DND-41 (cell line): ENCODE results near the gene CLK1.

Experiments
- EZH2 ChIP-seq: IDR thresholded peaks from 3 replicates; pipeline ENCODE4 v1.6.1; 2012; ENCODE audit warnings: borderline replicate concordance, low read depth, mild to moderate bottlenecking, moderate library complexity, low read length, inconsistent platforms; ENCODE audit not compliant: severe bottlenecking
- TF ChIP-seq, protein P1 (sequence below): IDR thresholded peaks from 2 replicates; pipeline ENCODE4 v1.5.1; 2012; ENCODE audit warnings: borderline replicate concordance, low read length, moderate library complexity, mild to moderate bottlenecking; ENCODE audit not compliant: poor library complexity, severe bottlenecking; ENCODE audit errors: extremely low read depth

- TF ChIP-seq EZH2 = no peak
- TF ChIP-seq, protein P1, sequence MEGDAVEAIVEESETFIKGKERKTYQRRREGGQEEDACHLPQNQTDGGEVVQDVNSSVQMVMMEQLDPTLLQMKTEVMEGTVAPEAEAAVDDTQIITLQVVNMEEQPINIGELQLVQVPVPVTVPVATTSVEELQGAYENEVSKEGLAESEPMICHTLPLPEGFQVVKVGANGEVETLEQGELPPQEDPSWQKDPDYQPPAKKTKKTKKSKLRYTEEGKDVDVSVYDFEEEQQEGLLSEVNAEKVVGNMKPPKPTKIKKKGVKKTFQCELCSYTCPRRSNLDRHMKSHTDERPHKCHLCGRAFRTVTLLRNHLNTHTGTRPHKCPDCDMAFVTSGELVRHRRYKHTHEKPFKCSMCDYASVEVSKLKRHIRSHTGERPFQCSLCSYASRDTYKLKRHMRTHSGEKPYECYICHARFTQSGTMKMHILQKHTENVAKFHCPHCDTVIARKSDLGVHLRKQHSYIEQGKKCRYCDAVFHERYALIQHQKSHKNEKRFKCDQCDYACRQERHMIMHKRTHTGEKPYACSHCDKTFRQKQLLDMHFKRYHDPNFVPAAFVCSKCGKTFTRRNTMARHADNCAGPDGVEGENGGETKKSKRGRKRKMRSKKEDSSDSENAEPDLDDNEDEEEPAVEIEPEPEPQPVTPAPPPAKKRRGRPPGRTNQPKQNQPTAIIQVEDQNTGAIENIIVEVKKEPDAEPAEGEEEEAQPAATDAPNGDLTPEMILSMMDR = no peak
Observed at GRCh38 chr2:200871151-200871550, 6.7 kb upstream of the CLK1 start.
